KBM-7 (cell line): ENCODE data around the gene UMAD1.

Experiments
- DNase-seq: peaks from one replicate; pipeline ENCODE4 v3.0.0-alpha.2; 2015
- in situ Hi-C: fragments of 300-500 bp; cut with MboI; formaldehyde crosslinking; loops from 2 replicates; pipeline ENCODE4 v1.14.3; 2020; ENCODE audit warnings: low sequenced_read_pairs, low pct_unique_long_range_greater_than_20kb, mixed read lengths

Gene UMAD1

GRCh38 chr7:7640221-7641128 lies at the start of gene UMAD1:
UMAD1 (plus strand) TSS chr7:7640752; CDS start chr7:7673372, 32,620 bp downstream.
- peak; percentile 100 for DNase-seq
- in situ Hi-C loops: no loop called here

- peak; percentile 46 for DNase-seq
- in situ Hi-C loops: no loop called here
Observed at GRCh38 chr7:7595451-7595850, 45.1 kb upstream of the UMAD1 start.

- in situ Hi-C loops: no loop called here
- DNase-seq: no peak
Observed at GRCh38 chr7:7596176-7596575, 44.4 kb upstream of the UMAD1 start.

- in situ Hi-C loops: no loop called here
- no peak for DNase-seq
Observed at GRCh38 chr7:7607010-7607409, 33.5 kb upstream of the UMAD1 start.

GRCh38 chr7:7609330-7609729 lies 31.2 kb upstream of the UMAD1 start:
- in situ Hi-C loops: no loop called here
- DNase-seq: no peak

- DNase-seq: no peak
- in situ Hi-C loops: no loop called here
Observed at GRCh38 chr7:7612519-7612918, 28.0 kb upstream of the UMAD1 start.

- DNase-seq: no peak
- in situ Hi-C loops: no loop called here
Observed at GRCh38 chr7:7613210-7613609, 27.3 kb upstream of the UMAD1 start.

- DNase-seq: no peak
- in situ Hi-C loops: no loop called here
Observed at GRCh38 chr7:7614018-7614741, 26.4 kb upstream of the UMAD1 start.

GRCh38 chr7:7617550-7617949 lies 23.0 kb upstream of the UMAD1 start:
- DNase-seq: peak; percentile 9
- in situ Hi-C loops: no loop called here

- in situ Hi-C loops: no loop called here
- DNase-seq: no peak
Observed at GRCh38 chr7:7618410-7618809, 22.1 kb upstream of the UMAD1 start.

- no peak for DNase-seq
- in situ Hi-C loops: no loop called here
Observed at GRCh38 chr7:7620236-7620635, 20.3 kb upstream of the UMAD1 start.

GRCh38 chr7:7620644-7621210 lies 19.8 kb upstream of the UMAD1 start:
- in situ Hi-C loops: no loop called here
- no peak for DNase-seq

GRCh38 chr7:7628476-7628875 lies 12.1 kb upstream of the UMAD1 start:
- no peak for DNase-seq
- in situ Hi-C loops: no loop called here

GRCh38 chr7:7630626-7631329 lies 9.8 kb upstream of the UMAD1 start:
- in situ Hi-C loops: no loop called here
- no peak for DNase-seq

- in situ Hi-C loops: no loop called here
- no peak for DNase-seq
Observed at GRCh38 chr7:7639421-7639820, 1.1 kb upstream of the UMAD1 start.

- no peak for DNase-seq
- in situ Hi-C loops: no loop called here
Observed at GRCh38 chr7:7639847-7640220, 718 bp upstream of the UMAD1 start.

GRCh38 chr7:7641129-7641663 lies 644 bp downstream of the UMAD1 start:
- DNase-seq: no peak
- in situ Hi-C loops: no loop called here

- in situ Hi-C loops: no loop called here
- peak; percentile 4 for DNase-seq
Observed at GRCh38 chr7:7642081-7642480, 1.5 kb downstream of the UMAD1 start.

- in situ Hi-C loops: no loop called here
- DNase-seq: no peak
Observed at GRCh38 chr7:7647495-7648036, 7.0 kb downstream of the UMAD1 start.
